Loucy (cell line): ENCODE data around the gene GPR137.

Source experiments
- EZH2phosphoT487 ChIP-seq: fragments of 200-600 bp; IDR thresholded peaks from 2 replicates; pipeline ENCODE4 v1.6.1; 2018; ENCODE audit warnings: antibody characterized with exemption, mild to moderate bottlenecking, moderate library complexity, borderline replicate concordance
- TF ChIP-seq, protein P1 (sequence below): fragments of 200-600 bp; sonication (generic); conservative IDR thresholded peaks from 2 replicates; pipeline ENCODE4 v1.5.1; 2014; ENCODE audit warnings: mild to moderate bottlenecking, antibody characterized with exemption, low read length

DNA sequence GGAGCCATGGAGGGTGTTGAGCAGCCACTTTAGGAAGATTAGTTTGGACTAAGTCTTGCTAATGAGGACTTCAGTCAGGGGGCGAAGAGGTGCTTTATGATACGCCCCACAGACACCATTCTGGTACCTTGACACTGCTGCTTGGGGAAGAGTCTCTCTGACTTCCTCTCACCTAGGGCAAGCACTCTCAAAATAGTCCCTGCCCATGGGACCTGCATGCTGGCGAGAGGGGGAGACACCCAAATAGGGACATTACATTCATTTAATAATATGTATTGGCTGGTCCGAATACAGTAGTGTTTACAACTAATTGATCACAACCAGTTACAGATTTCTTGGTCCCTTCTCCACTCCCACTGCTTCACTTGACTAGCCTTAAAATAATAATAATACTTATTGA, 10.1 kb downstream of the GPR137 start:
- TF ChIP-seq, protein P1, sequence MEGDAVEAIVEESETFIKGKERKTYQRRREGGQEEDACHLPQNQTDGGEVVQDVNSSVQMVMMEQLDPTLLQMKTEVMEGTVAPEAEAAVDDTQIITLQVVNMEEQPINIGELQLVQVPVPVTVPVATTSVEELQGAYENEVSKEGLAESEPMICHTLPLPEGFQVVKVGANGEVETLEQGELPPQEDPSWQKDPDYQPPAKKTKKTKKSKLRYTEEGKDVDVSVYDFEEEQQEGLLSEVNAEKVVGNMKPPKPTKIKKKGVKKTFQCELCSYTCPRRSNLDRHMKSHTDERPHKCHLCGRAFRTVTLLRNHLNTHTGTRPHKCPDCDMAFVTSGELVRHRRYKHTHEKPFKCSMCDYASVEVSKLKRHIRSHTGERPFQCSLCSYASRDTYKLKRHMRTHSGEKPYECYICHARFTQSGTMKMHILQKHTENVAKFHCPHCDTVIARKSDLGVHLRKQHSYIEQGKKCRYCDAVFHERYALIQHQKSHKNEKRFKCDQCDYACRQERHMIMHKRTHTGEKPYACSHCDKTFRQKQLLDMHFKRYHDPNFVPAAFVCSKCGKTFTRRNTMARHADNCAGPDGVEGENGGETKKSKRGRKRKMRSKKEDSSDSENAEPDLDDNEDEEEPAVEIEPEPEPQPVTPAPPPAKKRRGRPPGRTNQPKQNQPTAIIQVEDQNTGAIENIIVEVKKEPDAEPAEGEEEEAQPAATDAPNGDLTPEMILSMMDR = no peak
- TF ChIP-seq EZH2phosphoT487 = no peak
